Tibial nerve (tissue), 4 donors: Measurements from ENCODE around the gene MKI67. TPM values are rescaled to one million over a fixed set of nuclear protein-coding genes. Genes with fewer than 3 reads are reported as not detected.
A peak's percentile ranks its signal among the peaks of the same experiment; 100 is the strongest.

Source experiments
- DNase-seq, 2 donors: peaks; one replicate each; pipeline ENCODE4 v3.0.0-alpha.2; 2019; ENCODE audit warnings: low spot score in 2 of 2
- H3K27ac ChIP-seq, 4 donors: fragments of 200-600 bp; sonication (generic) in 3 of 4; one replicate each; pipeline ENCODE4 v1.5.1; 2017 to 2019; ENCODE audit warnings: mild to moderate bottlenecking in 1 of 4
- H3K27me3 ChIP-seq, 2 donors: fragments of 200-600 bp; sonication (generic) in 1 of 2; one replicate each; pipeline versions ENCODE4 v1.5.1 to v1.6.0; 2017 to 2019
- H3K36me3 ChIP-seq, 3 donors: fragments of 200-600 bp; sonication (generic); one replicate each; pipeline ENCODE4 v1.5.1; 2018 to 2019
- H3K4me1 ChIP-seq, 4 donors: fragments of 200-600 bp; sonication (generic) in 3 of 4; one replicate each; pipeline ENCODE4 v1.5.1; 2017 to 2019
- H3K4me3 ChIP-seq, 4 donors: fragments of 200-600 bp; sonication (generic) in 3 of 4; one replicate each; pipeline ENCODE4 v1.5.1; 2017 to 2019; ENCODE audit warnings: mild to moderate bottlenecking in 1 of 4, moderate library complexity in 1 of 4
- H3K9me3 ChIP-seq, 4 donors: fragments of 200-600 bp; sonication (generic) in 3 of 4; one replicate each; pipeline ENCODE4 v1.5.1; 2017 to 2019
- EP300 ChIP-seq, 2 donors: sonication (generic); formaldehyde crosslinking; IDR thresholded peaks; one replicate each; pipeline ENCODE4 v1.6.1; 2017; ENCODE audit warnings: antibody characterized with exemption in 2 of 2, mild to moderate bottlenecking in 1 of 2
- POLR2A ChIP-seq, 2 donors: fragments of 450-650 bp; IDR thresholded peaks; one replicate each; pipeline ENCODE4 v1.6.1; 2017; ENCODE audit warnings: antibody characterized with exemption in 2 of 2, mild to moderate bottlenecking in 2 of 2, moderate library complexity in 2 of 2
- WGBS, 2 donors: methylation state at CpG; one replicate each; pipeline ENCODE4 v1.1.5; 2018; 5-methylcytosine and 5-hydroxymethylcytosine counted together
- total RNA-seq, 4 donors: library from RNA; depleted of rRNA; stranded (reverse); fragments of >200 nt; gene quantifications; one replicate each; pipeline ENCODE4 v1.1.0, GENCODE V29; 2016
- TF ChIP-seq, protein P1 (sequence below), 5 experiments: fragments of 200-600 bp in 3 of 5; fragments of 450-650 bp in 2 of 5; sonication (generic) in 3 of 5; IDR thresholded peaks; one replicate each; pipeline ENCODE4 v1.5.1; 2016 to 2019; ENCODE audit warnings: antibody characterized with exemption in 5 of 5, mild to moderate bottlenecking in 3 of 5, moderate library complexity in 2 of 5

MKI67 gene
- total RNA-seq, 4 donors from 2014 or later = under 0.01 to 6.9 (median 3.4) TPM

DNA sequence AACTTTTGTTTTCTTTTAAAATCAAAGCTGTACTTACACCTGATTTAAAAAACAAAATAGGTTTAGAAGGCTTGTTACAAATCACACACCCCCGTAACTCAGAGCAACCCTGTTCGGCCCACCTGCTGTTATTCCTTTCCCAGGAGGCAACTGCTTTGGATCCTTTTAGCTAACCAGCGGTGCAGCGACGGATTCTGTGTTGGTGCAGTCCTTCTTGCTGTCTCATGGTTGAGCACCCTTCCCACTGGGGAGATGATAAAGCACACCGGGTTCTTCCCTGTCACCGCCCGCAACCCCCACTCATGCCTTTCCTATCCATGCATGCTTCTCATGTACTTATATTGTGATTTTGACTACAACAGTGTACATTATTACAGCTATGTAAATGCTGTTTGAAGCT lies 24.8 kb upstream of the MKI67 start:
- Histone ChIP-seq H3K9me3 (no peaks in the 10 kb centered on the region), H3K27ac (no peak overlapping the region), H3K36me3 (no peaks in the 10 kb centered on the region), H3K27me3 (peaks cover 0 to 20% of the 10 kb centered on the region in 2 donors), H3K4me1 (peaks cover 0 to 7% (median 1%) of the 10 kb centered on the region in 4 donors), H3K4me3 (no peak overlapping the region)
- TF ChIP-seq POLR2A (IDR thresholded peaks at IDR 0.05) (no peak), EP300 (IDR thresholded peaks at IDR 0.05) (no peak)
- TF ChIP-seq, protein P1, sequence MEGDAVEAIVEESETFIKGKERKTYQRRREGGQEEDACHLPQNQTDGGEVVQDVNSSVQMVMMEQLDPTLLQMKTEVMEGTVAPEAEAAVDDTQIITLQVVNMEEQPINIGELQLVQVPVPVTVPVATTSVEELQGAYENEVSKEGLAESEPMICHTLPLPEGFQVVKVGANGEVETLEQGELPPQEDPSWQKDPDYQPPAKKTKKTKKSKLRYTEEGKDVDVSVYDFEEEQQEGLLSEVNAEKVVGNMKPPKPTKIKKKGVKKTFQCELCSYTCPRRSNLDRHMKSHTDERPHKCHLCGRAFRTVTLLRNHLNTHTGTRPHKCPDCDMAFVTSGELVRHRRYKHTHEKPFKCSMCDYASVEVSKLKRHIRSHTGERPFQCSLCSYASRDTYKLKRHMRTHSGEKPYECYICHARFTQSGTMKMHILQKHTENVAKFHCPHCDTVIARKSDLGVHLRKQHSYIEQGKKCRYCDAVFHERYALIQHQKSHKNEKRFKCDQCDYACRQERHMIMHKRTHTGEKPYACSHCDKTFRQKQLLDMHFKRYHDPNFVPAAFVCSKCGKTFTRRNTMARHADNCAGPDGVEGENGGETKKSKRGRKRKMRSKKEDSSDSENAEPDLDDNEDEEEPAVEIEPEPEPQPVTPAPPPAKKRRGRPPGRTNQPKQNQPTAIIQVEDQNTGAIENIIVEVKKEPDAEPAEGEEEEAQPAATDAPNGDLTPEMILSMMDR (IDR thresholded peaks at IDR 0.05) = no peak
- WGBS, 2 donors = 85 to 91% methylated on average over 8 of the region's 8 CpGs
- no peak for DNase-seq

DNA sequence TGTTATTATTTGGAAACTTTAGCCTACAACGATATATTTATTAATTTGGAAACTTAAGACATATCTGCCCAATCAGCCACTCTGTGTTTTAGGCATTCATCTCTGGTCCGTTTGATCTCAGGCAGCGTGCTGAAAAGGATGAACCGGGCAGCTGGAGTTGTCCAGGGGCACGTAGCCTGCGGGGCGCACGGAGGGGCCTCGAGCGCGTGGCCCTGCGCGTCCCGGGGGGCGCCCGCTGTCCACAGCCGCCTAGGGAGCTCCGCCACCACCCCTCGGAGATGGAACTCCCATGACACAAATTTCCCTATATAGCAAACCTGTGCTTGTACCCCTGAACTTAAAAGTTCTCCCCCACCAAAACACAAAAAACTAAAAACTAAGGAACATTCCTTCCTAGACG lies 24.3 kb upstream of the MKI67 start:
- no peak overlapping the region for H3K27ac ChIP-seq
- peaks cover 0 to 20% of the 10 kb centered on the region in 2 donors for H3K27me3 ChIP-seq
- no peak for TF ChIP-seq EP300 (IDR thresholded peaks at IDR 0.05)
- TF ChIP-seq, protein P1 (IDR thresholded peaks at IDR 0.05) = no peak
- no peak for TF ChIP-seq POLR2A (IDR thresholded peaks at IDR 0.05)
- 63 to 73% methylated on average over 20 of the region's 20 CpGs for WGBS, 2 donors
- peak overlapping the region in 2 of 4 donors; percentile 32 to 41 for H3K4me3 ChIP-seq
- no peak for DNase-seq
- H3K36me3 ChIP-seq = no peaks in the 10 kb centered on the region
- no peaks in the 10 kb centered on the region for H3K9me3 ChIP-seq
- peaks cover 0 to 7% (median 1%) of the 10 kb centered on the region in 4 donors for H3K4me1 ChIP-seq

DNA sequence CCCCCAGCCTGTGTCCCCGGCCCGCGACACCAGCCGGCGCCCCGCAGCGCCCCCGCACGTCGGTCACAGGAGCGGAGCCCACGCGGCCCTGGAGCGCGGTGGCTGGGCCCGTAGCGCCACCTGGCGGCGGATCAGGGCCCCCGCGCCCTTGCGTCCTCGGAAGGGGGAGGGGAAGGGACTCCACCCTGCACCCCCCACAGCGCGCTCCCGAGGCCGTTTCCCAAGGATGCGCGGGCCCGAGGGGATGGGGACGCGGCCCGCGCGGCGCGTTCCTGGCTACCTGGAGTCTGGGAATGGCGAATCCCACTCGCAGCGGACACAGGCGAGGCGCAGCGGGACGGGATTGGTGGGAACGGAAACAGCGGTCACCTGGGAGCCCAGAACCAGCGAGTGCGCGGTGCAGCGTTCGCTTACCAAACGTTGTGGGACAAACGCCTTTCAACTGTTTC lies 23.8 kb upstream of the MKI67 start:
- Histone ChIP-seq H3K9me3 (no peaks in the 10 kb centered on the region), H3K4me1 (peaks cover 0 to 7% (median 1%) of the 10 kb centered on the region in 4 donors), H3K27ac (no peak overlapping the region), H3K27me3 (peaks cover 0 to 20% of the 10 kb centered on the region in 2 donors), H3K36me3 (no peaks in the 10 kb centered on the region), H3K4me3 (peak overlapping the region; percentile 6 to 41 (median 26))
- TF ChIP-seq POLR2A (IDR thresholded peaks at IDR 0.05) = no peak
- TF ChIP-seq, protein P1 (IDR thresholded peaks at IDR 0.05) = peak; percentile 72 to 90 (median 77)
- WGBS, 2 donors = 3 to 6% methylated on average over 10 to 26 of the region's 53 CpGs
- DNase-seq = peak in 1 of 2 donors; percentile 29

DNA sequence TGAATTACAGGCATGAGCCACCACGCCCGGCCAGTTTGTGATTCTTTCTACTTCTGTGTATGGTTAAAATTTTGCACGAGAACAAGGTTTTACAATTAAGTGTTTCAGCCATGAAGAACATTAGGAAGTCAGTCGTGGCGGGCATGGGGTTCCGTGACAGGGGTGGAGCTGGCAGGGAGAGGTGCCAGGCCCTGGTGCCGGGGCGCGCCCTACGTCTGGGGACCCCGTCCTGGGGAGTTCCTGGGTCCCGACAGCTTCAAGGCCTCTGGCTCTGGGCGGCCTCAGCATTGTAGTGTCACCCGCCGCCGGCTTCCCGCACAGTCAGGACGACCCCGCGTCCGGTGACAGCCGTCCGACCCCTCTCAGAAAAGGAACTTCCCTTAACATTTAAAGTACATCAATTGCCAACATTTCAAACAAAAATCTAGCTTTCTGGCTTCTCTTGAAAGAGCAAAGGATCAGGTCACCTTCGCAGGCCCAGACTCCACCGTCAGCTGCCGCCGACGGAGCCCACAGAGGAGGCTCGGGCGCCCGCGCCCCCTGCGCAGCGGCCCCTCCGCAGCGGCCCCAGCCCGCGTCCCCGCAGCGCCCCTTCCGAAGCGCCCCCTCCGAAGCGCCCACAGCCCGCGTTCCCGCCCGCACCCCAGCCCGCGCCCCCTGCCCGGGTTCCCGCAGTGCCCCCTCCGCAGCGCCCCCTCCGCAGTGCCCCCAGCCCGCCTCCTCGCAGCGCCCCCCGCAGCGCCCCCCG lies 23.2 kb upstream of the MKI67 start:
- peak overlapping the region in 1 of 4 donors; percentile 41 for H3K4me3 ChIP-seq
- 39 to 76% methylated on average over 23 to 44 of the region's 61 CpGs for WGBS, 2 donors
- no peaks in the 10 kb centered on the region for H3K36me3 ChIP-seq
- H3K4me1 ChIP-seq = peaks cover 0 to 7% (median 1%) of the 10 kb centered on the region in 4 donors
- no peak for DNase-seq
- TF ChIP-seq POLR2A (IDR thresholded peaks at IDR 0.05) (no peak), EP300 (IDR thresholded peaks at IDR 0.05) (no peak)
- TF ChIP-seq, protein P1 (IDR thresholded peaks at IDR 0.05) = no peak
- no peak overlapping the region for H3K27ac ChIP-seq
- H3K27me3 ChIP-seq = peaks cover 0 to 15% of the 10 kb centered on the region in 2 donors
- H3K9me3 ChIP-seq = no peaks in the 10 kb centered on the region

DNA sequence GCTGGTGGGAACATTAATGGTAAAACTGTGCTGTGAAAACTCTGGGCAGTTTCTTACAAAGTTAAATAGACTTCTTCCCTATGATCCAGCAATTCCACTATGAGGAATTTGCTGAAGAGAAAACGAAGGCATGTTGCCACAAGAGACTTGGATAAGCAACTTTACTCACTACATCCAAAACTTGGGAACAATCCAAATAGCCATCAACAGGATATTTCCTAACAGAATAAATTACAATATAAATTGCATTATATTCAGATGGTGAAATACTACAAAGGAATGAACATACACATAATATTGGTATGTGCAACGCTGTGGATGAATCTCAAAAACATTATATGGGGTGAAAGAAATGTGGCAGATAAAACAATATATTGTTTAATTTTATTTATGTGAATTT lies 21.4 kb upstream of the MKI67 start:
- H3K36me3 ChIP-seq = no peaks in the 10 kb centered on the region
- peaks cover 0 to 7% (median 1%) of the 10 kb centered on the region in 4 donors for H3K4me1 ChIP-seq
- TF ChIP-seq, protein P1 (IDR thresholded peaks at IDR 0.05) = no peak
- TF ChIP-seq EP300 (IDR thresholded peaks at IDR 0.05) (no peak), POLR2A (IDR thresholded peaks at IDR 0.05) (no peak)
- 42 to 43% methylated on average over 2 of the region's 2 CpGs for WGBS, 2 donors
- no peak overlapping the region for H3K27ac ChIP-seq
- no peak overlapping the region for H3K4me3 ChIP-seq
- H3K9me3 ChIP-seq = no peaks in the 10 kb centered on the region
- no peak for DNase-seq
- H3K27me3 ChIP-seq = no peaks in the 10 kb centered on the region
